ENCODE measurements around the gene TSPEAR.

- TF ChIP-seq, protein P1, sequence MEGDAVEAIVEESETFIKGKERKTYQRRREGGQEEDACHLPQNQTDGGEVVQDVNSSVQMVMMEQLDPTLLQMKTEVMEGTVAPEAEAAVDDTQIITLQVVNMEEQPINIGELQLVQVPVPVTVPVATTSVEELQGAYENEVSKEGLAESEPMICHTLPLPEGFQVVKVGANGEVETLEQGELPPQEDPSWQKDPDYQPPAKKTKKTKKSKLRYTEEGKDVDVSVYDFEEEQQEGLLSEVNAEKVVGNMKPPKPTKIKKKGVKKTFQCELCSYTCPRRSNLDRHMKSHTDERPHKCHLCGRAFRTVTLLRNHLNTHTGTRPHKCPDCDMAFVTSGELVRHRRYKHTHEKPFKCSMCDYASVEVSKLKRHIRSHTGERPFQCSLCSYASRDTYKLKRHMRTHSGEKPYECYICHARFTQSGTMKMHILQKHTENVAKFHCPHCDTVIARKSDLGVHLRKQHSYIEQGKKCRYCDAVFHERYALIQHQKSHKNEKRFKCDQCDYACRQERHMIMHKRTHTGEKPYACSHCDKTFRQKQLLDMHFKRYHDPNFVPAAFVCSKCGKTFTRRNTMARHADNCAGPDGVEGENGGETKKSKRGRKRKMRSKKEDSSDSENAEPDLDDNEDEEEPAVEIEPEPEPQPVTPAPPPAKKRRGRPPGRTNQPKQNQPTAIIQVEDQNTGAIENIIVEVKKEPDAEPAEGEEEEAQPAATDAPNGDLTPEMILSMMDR (IDR thresholded peaks at IDR 0.05): no peak
- no peak for TF ChIP-seq POLR2AphosphoS5 (IDR thresholded peaks at IDR 0.05)
Observed at GRCh38 chr21:44540741-44541288, 170.6 kb downstream of the TSPEAR start.

All from prostate gland (tissue), 2 donors.